GM12874 (cell line): Measurements from ENCODE around the gene CYTH1.

Experiments used
- TF ChIP-seq, protein P1 (sequence below): IDR thresholded peaks from 2 replicates; pipeline ENCODE4 v1.5.1; 2011; ENCODE audit warnings: low read depth, mild to moderate bottlenecking, control low read depth, low read length, moderate library complexity; ENCODE audit not compliant: insufficient read depth

Gene CYTH1

DNA sequence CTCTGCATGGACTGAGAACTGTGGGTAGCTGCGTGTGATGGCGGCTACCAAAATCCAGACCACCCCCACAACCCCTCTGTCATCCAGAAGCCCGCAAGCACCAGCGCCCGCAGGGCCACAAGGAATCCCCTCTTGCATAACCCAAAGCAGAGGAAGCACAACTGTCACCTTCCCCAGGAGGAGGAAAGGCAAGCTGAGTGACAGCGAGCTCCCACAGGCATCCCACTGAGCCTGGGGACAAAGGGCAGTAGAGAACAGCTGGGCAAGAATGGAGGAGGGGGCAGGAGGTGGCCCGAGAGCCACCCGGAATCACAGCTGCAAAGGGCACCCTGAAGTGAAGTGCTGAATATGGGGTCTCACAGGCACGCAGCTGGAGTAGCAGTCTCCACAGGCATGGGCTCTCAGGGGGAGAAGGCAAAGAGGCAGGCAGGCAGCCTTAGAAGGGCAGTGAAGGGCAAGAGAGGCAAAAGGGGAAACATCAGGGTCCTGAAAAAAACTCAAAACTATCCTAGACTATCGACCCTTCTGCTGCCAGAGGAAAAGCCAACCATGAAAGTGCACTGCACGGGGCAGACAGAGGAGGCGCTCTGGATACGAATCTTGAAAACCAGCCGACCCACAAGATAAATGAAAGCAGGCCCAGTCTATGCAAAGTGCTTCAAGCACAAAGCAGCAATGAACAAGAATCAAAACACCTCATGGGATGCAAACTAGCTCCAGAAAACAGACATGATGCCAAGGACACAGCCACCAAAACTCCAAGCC lies 41.4 kb upstream of the CYTH1 start:
- TF ChIP-seq, protein P1, sequence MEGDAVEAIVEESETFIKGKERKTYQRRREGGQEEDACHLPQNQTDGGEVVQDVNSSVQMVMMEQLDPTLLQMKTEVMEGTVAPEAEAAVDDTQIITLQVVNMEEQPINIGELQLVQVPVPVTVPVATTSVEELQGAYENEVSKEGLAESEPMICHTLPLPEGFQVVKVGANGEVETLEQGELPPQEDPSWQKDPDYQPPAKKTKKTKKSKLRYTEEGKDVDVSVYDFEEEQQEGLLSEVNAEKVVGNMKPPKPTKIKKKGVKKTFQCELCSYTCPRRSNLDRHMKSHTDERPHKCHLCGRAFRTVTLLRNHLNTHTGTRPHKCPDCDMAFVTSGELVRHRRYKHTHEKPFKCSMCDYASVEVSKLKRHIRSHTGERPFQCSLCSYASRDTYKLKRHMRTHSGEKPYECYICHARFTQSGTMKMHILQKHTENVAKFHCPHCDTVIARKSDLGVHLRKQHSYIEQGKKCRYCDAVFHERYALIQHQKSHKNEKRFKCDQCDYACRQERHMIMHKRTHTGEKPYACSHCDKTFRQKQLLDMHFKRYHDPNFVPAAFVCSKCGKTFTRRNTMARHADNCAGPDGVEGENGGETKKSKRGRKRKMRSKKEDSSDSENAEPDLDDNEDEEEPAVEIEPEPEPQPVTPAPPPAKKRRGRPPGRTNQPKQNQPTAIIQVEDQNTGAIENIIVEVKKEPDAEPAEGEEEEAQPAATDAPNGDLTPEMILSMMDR, result no peak

DNA sequence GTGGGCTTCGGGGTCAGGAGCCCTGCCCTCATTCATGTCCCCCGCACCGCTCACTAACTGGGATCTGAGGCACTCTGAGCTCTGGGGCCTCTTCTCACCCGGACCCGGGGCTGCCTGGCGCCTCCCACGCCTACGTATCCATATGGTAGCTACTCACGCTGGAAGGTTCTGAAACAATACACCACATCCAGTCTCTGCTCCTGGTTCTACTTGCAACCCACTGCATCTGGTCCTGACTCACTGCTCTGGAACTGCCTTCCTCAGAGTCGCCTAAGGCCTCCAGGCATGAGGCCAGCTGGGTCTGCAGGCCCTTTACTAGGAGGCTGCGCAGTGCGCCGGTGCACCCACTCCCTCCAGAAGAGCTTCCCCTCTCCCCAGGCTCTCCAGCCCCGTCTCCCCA lies 40.5 kb upstream of the CYTH1 start:
- TF ChIP-seq, protein P1, result no peak

DNA sequence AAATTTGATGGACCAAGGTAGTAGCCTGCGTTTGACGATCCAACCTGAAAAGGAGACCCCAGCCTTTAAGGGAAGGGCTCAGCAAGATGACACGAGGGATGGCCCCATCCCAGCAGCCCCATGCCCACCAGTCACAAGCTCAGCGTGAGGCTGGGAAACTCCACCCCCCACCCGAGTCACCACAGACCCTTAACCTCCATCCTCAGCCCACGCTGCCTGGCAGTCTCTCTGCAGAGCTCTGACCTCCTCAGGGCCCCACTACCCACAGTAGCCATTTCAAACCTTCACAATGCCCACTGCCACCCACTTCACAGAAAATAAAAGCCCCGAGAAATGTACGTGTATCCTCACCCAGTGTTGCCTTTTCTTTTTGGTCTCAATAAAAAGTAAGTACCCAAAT lies 39.9 kb upstream of the CYTH1 start:
- TF ChIP-seq, protein P1, result no peak

DNA sequence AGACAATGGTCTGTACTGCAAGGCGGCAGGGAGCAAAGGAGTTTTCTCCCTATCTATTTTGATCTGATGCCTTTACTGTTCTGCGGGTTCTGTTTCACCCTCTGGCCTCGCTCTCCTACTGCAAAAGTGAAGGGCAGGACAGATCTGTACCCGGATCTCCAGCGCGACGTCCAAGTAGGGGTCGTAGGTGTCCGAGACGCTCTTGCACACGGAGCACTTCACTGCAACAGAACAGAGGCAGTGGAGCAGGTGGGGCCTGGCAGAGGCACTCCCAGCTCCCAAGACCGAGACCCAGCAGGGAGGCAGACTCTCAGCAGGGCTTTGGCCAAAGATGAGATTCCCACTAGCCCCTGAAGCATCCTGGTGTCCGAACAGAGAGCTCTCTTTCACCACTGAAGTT lies 38.8 kb upstream of the CYTH1 start:
- TF ChIP-seq, protein P1, result no peak

DNA sequence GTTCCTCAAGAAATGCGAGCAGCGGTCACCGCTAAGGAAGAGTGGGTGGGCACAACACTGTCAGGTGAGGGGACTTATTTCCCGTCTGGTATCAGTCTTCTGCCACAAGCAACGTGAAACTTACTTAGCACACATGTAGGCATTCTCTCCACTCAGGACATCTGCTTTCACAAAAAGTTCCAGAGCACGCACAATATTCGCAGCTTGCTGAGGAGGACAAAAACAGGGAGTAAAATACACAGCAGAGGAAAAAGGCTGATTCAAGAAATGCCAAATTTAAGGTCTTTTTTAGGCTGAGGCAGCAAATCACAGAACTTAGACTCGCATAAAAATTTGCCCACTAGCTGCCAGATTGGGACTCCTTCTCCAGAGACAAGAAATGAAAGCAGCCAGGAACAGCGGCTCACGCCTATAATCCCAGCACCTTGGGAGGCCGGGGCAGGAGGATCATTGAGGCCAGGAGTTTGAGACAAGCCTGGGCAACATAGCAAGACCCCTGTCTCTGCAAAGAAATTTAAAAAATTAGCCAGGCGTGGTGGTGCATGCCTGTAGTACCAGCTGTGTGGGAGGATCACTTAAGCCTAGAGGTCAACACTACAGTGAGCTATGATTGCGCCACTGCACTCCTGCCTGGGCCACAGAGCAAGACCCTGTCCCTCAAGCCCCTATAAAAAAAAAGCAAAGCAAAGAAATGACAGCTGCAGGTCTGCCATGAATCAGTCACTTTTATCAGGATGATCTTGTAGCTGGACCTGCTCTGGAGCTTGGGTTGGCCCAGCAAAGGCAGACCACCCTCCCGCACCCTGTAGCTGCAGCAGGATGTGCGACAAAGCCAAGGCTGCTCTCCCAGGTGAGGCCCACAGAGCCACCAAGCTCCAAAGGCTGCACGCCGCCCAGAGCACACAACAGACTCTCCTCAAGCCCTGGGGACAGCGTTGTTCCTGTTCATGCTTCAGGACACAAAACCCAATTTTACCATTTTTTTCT lies 38.0 kb upstream of the CYTH1 start:
- TF ChIP-seq, protein P1, result no peak

DNA sequence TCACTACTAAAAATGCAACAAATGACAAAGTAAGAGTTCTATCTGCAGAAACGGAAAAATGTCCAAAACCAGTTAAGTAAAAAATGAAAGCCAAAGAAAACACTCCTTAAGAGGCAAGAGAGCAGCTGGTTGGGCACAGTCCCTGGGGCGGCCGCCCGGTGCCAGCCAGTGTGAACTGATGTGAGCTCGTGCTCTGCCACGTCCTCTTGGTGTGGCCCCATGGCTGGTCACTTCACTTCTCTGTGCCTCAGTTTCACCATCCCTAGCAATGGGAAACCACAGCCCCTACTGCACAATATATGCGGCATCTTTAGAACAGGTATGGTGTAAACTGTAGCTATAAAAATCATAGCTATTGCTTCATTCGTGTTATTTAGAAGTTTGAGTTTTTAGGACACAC lies 37.3 kb upstream of the CYTH1 start:
- TF ChIP-seq, protein P1, result no peak

DNA sequence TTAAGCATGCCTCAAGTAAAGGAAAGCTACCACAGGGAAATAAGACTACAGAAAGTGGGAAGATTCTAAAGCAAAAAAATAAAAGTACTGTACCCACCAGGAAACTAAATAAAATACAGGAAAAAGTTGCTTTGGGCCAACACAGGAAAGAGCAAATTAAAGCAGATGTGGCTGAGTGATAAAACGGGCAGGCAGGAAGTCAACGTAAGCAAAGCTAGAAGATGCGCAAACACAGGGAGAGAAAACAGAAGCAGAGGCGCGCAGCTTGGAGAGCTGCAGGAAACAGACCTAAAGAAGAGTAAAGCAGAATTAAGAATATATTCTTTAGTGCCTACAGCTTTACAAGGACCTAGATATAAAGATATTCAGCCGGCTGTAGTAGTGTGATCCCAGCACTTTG lies 36.9 kb upstream of the CYTH1 start:
- TF ChIP-seq, protein P1, result no peak
